Measurements from ENCODE around the gene PLEKHG4. TPM values are rescaled to one million over a fixed set of nuclear protein-coding genes. Genes with fewer than 3 reads are reported as not detected.

The PLEKHG4 gene
- total RNA-seq, 2 donors from 2014 or later = 21.8 to 29.6 TPM

- H3K27ac ChIP-seq = no peak overlapping the region
- intact Hi-C loops (cut with DNase I) = no loop called here
- no peak overlapping the region for H3K4me3 ChIP-seq
- no peaks in the 10 kb centered on the region for H3K9me3 ChIP-seq
- ATAC-seq = no peak
- no peaks in the 10 kb centered on the region for H3K36me3 ChIP-seq (replicated peaks in 1 of 2; ENCODE audit: insufficient read depth in 1 of 2, low read depth in 2 of 2)
- TF ChIP-seq POLR2A (IDR thresholded peaks at IDR 0.05) (no peak), CTCF (IDR thresholded peaks at IDR 0.05) (no peak)
- no peak for DNase-seq
- H3K4me1 ChIP-seq = peaks cover 7% of the 10 kb centered on the region
- 40 to 46% methylated on average over 5 of the region's 5 CpGs for WGBS, 2 donors
- no peaks in the 10 kb centered on the region for H3K27me3 ChIP-seq
Measured at GRCh38 chr16:67329901-67330300, 50.6 kb downstream of the PLEKHG4 start.

- Histone ChIP-seq H3K4me1 (no peaks in the 10 kb centered on the region), H3K36me3 (replicated peaks in 1 of 2; ENCODE audit: insufficient read depth in 1 of 2, low read depth in 2 of 2) (no peaks in the 10 kb centered on the region), H3K27me3 (no peaks in the 10 kb centered on the region), H3K4me3 (no peak overlapping the region), H3K27ac (no peak overlapping the region), H3K9me3 (no peaks in the 10 kb centered on the region)
- DNase-seq (no peak), ATAC-seq (no peak)
- no peak for TF ChIP-seq CTCF (IDR thresholded peaks at IDR 0.05)
- TF ChIP-seq POLR2A (IDR thresholded peaks at IDR 0.05) = no peak
- intact Hi-C loops (cut with DNase I) = no loop called here
- 64 to 76% methylated on average over 2 of the region's 2 CpGs for WGBS, 2 donors
Measured at GRCh38 chr16:67333315-67333714, 54.0 kb downstream of the PLEKHG4 start.

GRCh38 chr16:67336116-67336515, 56.8 kb downstream of the PLEKHG4 start:
- Histone ChIP-seq H3K36me3 (replicated peaks in 1 of 2; ENCODE audit: insufficient read depth in 1 of 2, low read depth in 2 of 2) (no peaks in the 10 kb centered on the region), H3K9me3 (no peaks in the 10 kb centered on the region), H3K27me3 (no peaks in the 10 kb centered on the region), H3K27ac (no peak overlapping the region), H3K4me3 (no peak overlapping the region), H3K4me1 (no peaks in the 10 kb centered on the region)
- ATAC-seq = no peak
- WGBS, 2 donors = 58 to 67% methylated on average over 1 of the region's 1 CpG
- intact Hi-C loops (cut with DNase I) = no loop called here
- no peak for DNase-seq
- TF ChIP-seq POLR2A (IDR thresholded peaks at IDR 0.05) (no peak), CTCF (IDR thresholded peaks at IDR 0.05) (no peak)

GRCh38 chr16:67336648-67337047, 57.3 kb downstream of the PLEKHG4 start:
- no peak overlapping the region for H3K4me3 ChIP-seq
- no peaks in the 10 kb centered on the region for H3K36me3 ChIP-seq (replicated peaks in 1 of 2; ENCODE audit: insufficient read depth in 1 of 2, low read depth in 2 of 2)
- DNase-seq (no peak), ATAC-seq (no peak)
- no peak overlapping the region for H3K27ac ChIP-seq
- intact Hi-C loops (cut with DNase I) = no loop called here
- no peaks in the 10 kb centered on the region for H3K27me3 ChIP-seq
- H3K9me3 ChIP-seq = no peaks in the 10 kb centered on the region
- H3K4me1 ChIP-seq = no peaks in the 10 kb centered on the region
- no peak for TF ChIP-seq POLR2A (IDR thresholded peaks at IDR 0.05)
- no peak for TF ChIP-seq CTCF (IDR thresholded peaks at IDR 0.05)
- WGBS, 2 donors = 88 to 94% methylated on average over 1 of the region's 1 CpG

Other genes with a start within 250 kb of the PLEKHG4 start
- 10 to 100 TPM in 1 of 2 donors, 1 to 10 TPM in 1; 7.8 to 18.5 TPM for gene PHAF1, start 169.6 kb upstream of the PLEKHG4 start, total RNA-seq
- gene B3GNT9, start 128.5 kb upstream of the PLEKHG4 start, total RNA-seq = 1 to 10 TPM; 8.3 to 9.9 TPM
- gene TRADD, start 119.6 kb upstream of the PLEKHG4 start, total RNA-seq = 10 to 100 TPM; 25.7 to 25.9 TPM
- 100 to 1,000 TPM in 1 of 2 donors, 10 to 100 TPM in 1; 73.9 to 104 TPM for gene FBXL8, start 119.6 kb upstream of the PLEKHG4 start, total RNA-seq
- 100 to 1,000 TPM in 1 of 2 donors, 10 to 100 TPM in 1; 76.8 to 352 TPM for gene HSF4, start 114.8 kb upstream of the PLEKHG4 start, total RNA-seq
- 10 to 100 TPM; 51.1 to 78.8 TPM for gene NOL3, start 109.0 kb upstream of the PLEKHG4 start, total RNA-seq
- 10 to 100 TPM; 11.9 to 31.6 TPM for gene MATCAP1, start 95.6 kb upstream of the PLEKHG4 start, total RNA-seq
- gene EXOC3L1, start 89.4 kb upstream of the PLEKHG4 start, total RNA-seq = 1 to 10 TPM; 1.8 to 2.0 TPM
- gene E2F4, start 87.4 kb upstream of the PLEKHG4 start, total RNA-seq = 10 to 100 TPM; 51.9 to 88.7 TPM
- 10 to 100 TPM; 24.1 to 40.5 TPM for gene ELMO3, start 80.4 kb upstream of the PLEKHG4 start, total RNA-seq
- 10 to 100 TPM; 35.8 to 48.1 TPM for gene TMEM208, start 52.4 kb upstream of the PLEKHG4 start, total RNA-seq
- 10 to 100 TPM; 12.2 to 26.4 TPM for gene FHOD1, start 32.1 kb upstream of the PLEKHG4 start, total RNA-seq
- under 1 TPM; 0.26 to 0.33 TPM for gene SLC9A5, start 30.6 kb upstream of the PLEKHG4 start, total RNA-seq
- gene KCTD19, start 47.2 kb downstream of the PLEKHG4 start, total RNA-seq = under 1 TPM in 1 of 2 donors, not detected in 1; under 0.01 TPM
- 1 to 10 TPM; 1.6 to 7.0 TPM for gene LRRC36, start 47.3 kb downstream of the PLEKHG4 start, total RNA-seq
- gene TPPP3, start 114.0 kb downstream of the PLEKHG4 start, total RNA-seq = 10 to 100 TPM; 11.2 to 30.0 TPM
- 10 to 100 TPM; 13.0 to 57.0 TPM for gene ZDHHC1, start 136.9 kb downstream of the PLEKHG4 start, total RNA-seq
- 10 to 100 TPM in 1 of 2 donors, 1 to 10 TPM in 1; 5.4 to 13.8 TPM for gene HSD11B2, start 151.6 kb downstream of the PLEKHG4 start, total RNA-seq
- 100 to 1,000 TPM in 1 of 2 donors, 10 to 100 TPM in 1; 53.7 to 102 TPM for gene ATP6V0D1, start 201.6 kb downstream of the PLEKHG4 start, total RNA-seq
- not detected for gene AGRP, start 204.0 kb downstream of the PLEKHG4 start, total RNA-seq
- 10 to 100 TPM; 37.9 to 62.6 TPM for gene RIPOR1, start 249.3 kb downstream of the PLEKHG4 start, total RNA-seq